K562 (cell line): Measurements from ENCODE around the gene PRKAR1B. TPM values are rescaled to one million over a fixed set of nuclear protein-coding genes. Genes with fewer than 3 reads are reported as not detected.

ENCODE experiments used
- ARID4B ChIP-seq: sonication (generic); formaldehyde crosslinking; IDR thresholded peaks from 2 replicates; pipeline ENCODE4 v1.8.0; 2022; ENCODE audit warnings: mild to moderate bottlenecking, missing genetic modification reagents
- HNRNPK ChIP-seq: fragments of 200-400 bp; formaldehyde crosslinking; IDR thresholded peaks from one replicate; pipeline ENCODE4 v1.6.1; 2018; ENCODE audit warnings: mild to moderate bottlenecking, low read depth, low read length; ENCODE audit not compliant: poor library complexity, severe bottlenecking
- IRF2 ChIP-seq: sonication (generic); formaldehyde crosslinking; IDR thresholded peaks from 2 replicates; pipeline ENCODE4 v1.8.1; 2022; ENCODE audit warnings: mild to moderate bottlenecking, missing genetic modification reagents
- MEIS2 ChIP-seq: fragments of 450-650 bp; IDR thresholded peaks from 2 replicates; pipeline ENCODE4 v1.6.1; 2014; ENCODE audit warnings: mild to moderate bottlenecking; ENCODE audit not compliant: partially characterized antibody
- PBX2 ChIP-seq, 2 experiments: IDR thresholded peaks in 1 of 2; conservative IDR thresholded peaks in 1 of 2; 2 replicates each; pipeline ENCODE4 v1.6.1; 2016; ENCODE audit warnings: low read depth in 2 of 2, mild to moderate bottlenecking in 1 of 2, missing compliant biosample characterization in 1 of 2, missing genetic modification characterization in 1 of 2, moderate library complexity in 1 of 2
- PML ChIP-seq: IDR thresholded peaks from 2 replicates; pipeline ENCODE4 v1.6.1; 2012; ENCODE audit warnings: low read length, inconsistent platforms
- polyA plus RNA-seq, 8 experiments: library from polyadenylated mRNA; depleted of rRNA in 4 of 8; stranded (reverse) in 5 of 8; unstranded in 3 of 8; fragments of >200 nt; fragmentation: Nextera tagmentation in 2 of 8; fragmentation: Illumina TruSeq in 1 of 8; extraction: Ambion mirVana in 2 of 8; extraction: Trizol in 1 of 8; gene quantifications; 2 replicates each; pipeline versions ENCODE4 v1.2.1 to v1.2.3, GENCODE V29; 2011 to 2014; ENCODE audit warnings: inconsistent platforms in 1 of 8, missing spikeins in 1 of 8
- total RNA-seq, 7 experiments: library from RNA; depleted of rRNA in 6 of 7; stranded (reverse); fragments of >200 nt in 6 of 7; fragmentation: Illumina TruSeq in 2 of 7; extraction: Trizol in 2 of 7; gene quantifications; 2 replicates each; pipeline versions ENCODE4 v1.2.1 to v1.2.3, GENCODE V29; 2011 to 2021; ENCODE audit warnings: low replicate concordance in 1 of 7
- TF ChIP-seq, protein P1 (sequence below): IDR thresholded peaks from 2 replicates; pipeline ENCODE4 v1.6.1; 2011; ENCODE audit warnings: borderline replicate concordance, low read depth, mild to moderate bottlenecking, moderate library complexity, low read length; ENCODE audit not compliant: insufficient read depth, poor library complexity, severe bottlenecking
- TF ChIP-seq, protein P2 (sequence below): fragments of 250-450 bp; sonication (Bioruptor Pico); IDR thresholded peaks from 2 replicates; pipeline ENCODE4 v1.9.0; 2021; ENCODE audit warnings: mild to moderate bottlenecking

PRKAR1B gene
- total and polyA plus RNA-seq, 9 of the 15 experiments (the other 6 are each of a cell fraction or from before 2014, with no cell fraction given) = 0.99 to 30.5 (median 12.7) TPM

- TF ChIP-seq, protein P1, sequence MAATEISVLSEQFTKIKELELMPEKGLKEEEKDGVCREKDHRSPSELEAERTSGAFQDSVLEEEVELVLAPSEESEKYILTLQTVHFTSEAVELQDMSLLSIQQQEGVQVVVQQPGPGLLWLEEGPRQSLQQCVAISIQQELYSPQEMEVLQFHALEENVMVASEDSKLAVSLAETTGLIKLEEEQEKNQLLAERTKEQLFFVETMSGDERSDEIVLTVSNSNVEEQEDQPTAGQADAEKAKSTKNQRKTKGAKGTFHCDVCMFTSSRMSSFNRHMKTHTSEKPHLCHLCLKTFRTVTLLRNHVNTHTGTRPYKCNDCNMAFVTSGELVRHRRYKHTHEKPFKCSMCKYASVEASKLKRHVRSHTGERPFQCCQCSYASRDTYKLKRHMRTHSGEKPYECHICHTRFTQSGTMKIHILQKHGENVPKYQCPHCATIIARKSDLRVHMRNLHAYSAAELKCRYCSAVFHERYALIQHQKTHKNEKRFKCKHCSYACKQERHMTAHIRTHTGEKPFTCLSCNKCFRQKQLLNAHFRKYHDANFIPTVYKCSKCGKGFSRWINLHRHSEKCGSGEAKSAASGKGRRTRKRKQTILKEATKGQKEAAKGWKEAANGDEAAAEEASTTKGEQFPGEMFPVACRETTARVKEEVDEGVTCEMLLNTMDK = no peak
- TF ChIP-seq HNRNPK (no peak), MEIS2 (peak; percentile 4), ARID4B (CRISPR knock-in tag) (0 out of 2 replicates have a peak, but pooled peaks have one; percentile 60), PML (0 out of 2 replicates have a peak, but pooled peaks have one; percentile 73), IRF2 (CRISPR knock-in tag) (no peak), PBX2 (CRISPR knock-in tag; IDR thresholded peaks at IDR 0.05; ENCODE audit: low read depth) (no peak), PBX2 (tag; conservative IDR thresholded peaks at IDR 0.05; ENCODE audit: low read depth) (no peak)
- TF ChIP-seq, protein P2, sequence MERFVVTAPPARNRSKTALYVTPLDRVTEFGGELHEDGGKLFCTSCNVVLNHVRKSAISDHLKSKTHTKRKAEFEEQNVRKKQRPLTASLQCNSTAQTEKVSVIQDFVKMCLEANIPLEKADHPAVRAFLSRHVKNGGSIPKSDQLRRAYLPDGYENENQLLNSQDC (CRISPR knock-in tag) = no peak
Observed at GRCh38 chr7:604001-604883, 122.8 kb downstream of the PRKAR1B start (continued).
